ENCODE data around the gene KIAA0319L.

- TF ChIP-seq CTCF (IDR thresholded peaks at IDR 0.05) (no peak), MYBL2 (CRISPR knock-in tag; IDR thresholded peaks at IDR 0.05) (no peak), HMGXB4 (CRISPR knock-in tag; IDR thresholded peaks at IDR 0.05) (no peak)
These were observed 33.1 kb downstream of the KIAA0319L start for GRCh38 chr1:35524106-35524505.
